HG03025 (cell line): ENCODE results near the gene SDR42E1.
"Not testable (repeated sequence)": the region's sequence is repeated elsewhere in the genome, so short reads cannot be mapped to it uniquely, and the experiment has no call there.

Experiments used
- ATAC-seq: cut with Tn5 transposase; IDR thresholded peaks from one replicate; pipeline ENCODE4 v1.9.1; 2021; ENCODE audit warnings: mild to moderate bottlenecking, moderate library complexity; ENCODE audit not compliant: unreplicated experiment, low FRiP score

Gene SDR42E1

GRCh38 chr16:82040296-82040695, 29.0 kb upstream of the SDR42E1 start:
- no peak for ATAC-seq

GRCh38 chr16:82037666-82038065, 26.4 kb upstream of the SDR42E1 start:
- ATAC-seq, result no peak

GRCh38 chr16:82037251-82037650, 26.0 kb upstream of the SDR42E1 start:
- ATAC-seq, result no peak

GRCh38 chr16:82034981-82035612, 23.8 kb upstream of the SDR42E1 start, which contains the start of gene HSD17B2:
HSD17B2 (plus strand) TSS chr16:82035253; CDS start chr16:82035425, 172 bp downstream.
- no peak for ATAC-seq

- no peak for ATAC-seq
Measured at GRCh38 chr16:82033683-82034300, 22.5 kb upstream of the SDR42E1 start.

GRCh38 chr16:82033006-82033405, 21.7 kb upstream of the SDR42E1 start:
- no peak for ATAC-seq

- ATAC-seq, result no peak
Measured at GRCh38 chr16:82031116-82032084, 20.1 kb upstream of the SDR42E1 start.

GRCh38 chr16:82027629-82028064, 16.4 kb upstream of the SDR42E1 start:
- no peak for ATAC-seq

- no peak for ATAC-seq
Measured at GRCh38 chr16:82024883-82025282, 13.6 kb upstream of the SDR42E1 start.

- ATAC-seq, result no peak
Measured at GRCh38 chr16:82024316-82024715, 13.0 kb upstream of the SDR42E1 start.

GRCh38 chr16:82023206-82023605, 11.9 kb upstream of the SDR42E1 start:
- no peak for ATAC-seq

- ATAC-seq, result no peak
Measured at GRCh38 chr16:82020051-82020450, 8.8 kb upstream of the SDR42E1 start.

- no peak for ATAC-seq
Measured at GRCh38 chr16:82019535-82019934, 8.3 kb upstream of the SDR42E1 start.

GRCh38 chr16:82017911-82018568, 6.8 kb upstream of the SDR42E1 start:
- no peak for ATAC-seq

GRCh38 chr16:82016964-82017363, 5.7 kb upstream of the SDR42E1 start:
- ATAC-seq, result no peak

GRCh38 chr16:82016263-82016662, 5.0 kb upstream of the SDR42E1 start:
- no peak for ATAC-seq

- no peak for ATAC-seq
Measured at GRCh38 chr16:82013139-82013538, 1.9 kb upstream of the SDR42E1 start.

GRCh38 chr16:82010649-82011048, 621 bp downstream of the SDR42E1 start:
- no peak for ATAC-seq

GRCh38 chr16:82009789-82010188, 1.5 kb downstream of the SDR42E1 start:
- not testable (repeated sequence) for ATAC-seq

- ATAC-seq, result no peak
Measured at GRCh38 chr16:82008957-82009592, 2.2 kb downstream of the SDR42E1 start.
